HCT116 (cell line): ENCODE results near the gene MAP3K4. TPM values are rescaled to one million over a fixed set of nuclear protein-coding genes. Genes with fewer than 3 reads are reported as not detected.

Source experiments
- ATAC-seq: fragments of 200-7000 bp; cut with Tn5 transposase; 2 replicates; pipeline ENCODE4 v1.9.1; 2020; ENCODE audit warnings: mild to moderate bottlenecking, moderate library complexity
- BruUV-seq: library from RNA; stranded (reverse); fragments of 400-500 nt; replicated peaks from 2 replicates; lab custom pipeline; 2021; lab: Mats Ljungman, UMichigan
- CTCF ChIA-PET: fragments of 300-600 bp; sonication (Branson Sonifier 250); formaldehyde crosslinking; loops from one replicate; lab custom pipeline; 2021; ENCODE audit warnings: antibody characterized with exemption; lab: Charles Lee
- POLR2A ChIA-PET: fragments of 300-600, 350-600 bp; sonication (Branson Sonifier 250); formaldehyde crosslinking; loops from one replicate; lab custom pipeline; 2021; ENCODE audit warnings: antibody characterized with exemption; lab: Charles Lee
- RAD21 ChIA-PET, 2 experiments: fragments of 300-600 bp; sonication (Branson Sonifier 250); formaldehyde crosslinking; loops; one replicate each; lab custom pipeline; 2023; ENCODE audit warnings: low total read pairs in 2 of 2; ENCODE audit not compliant: uncharacterized antibody in 2 of 2, unreplicated experiment in 2 of 2, low non-redundant PET in 1 of 2; lab: Charles Lee
- DNase-seq: peaks from one replicate; pipeline ENCODE4 v3.0.0-alpha.2; 2010; ENCODE audit warnings: low read depth, low spot score
- H2AFZ ChIP-seq: fragments of 200-600 bp; shearing (Covaris generic), sonication (generic); 2 replicates; pipeline ENCODE4 v1.6.1; 2017; ENCODE audit warnings: low read depth, mixed run types, mixed read lengths, antibody characterized with exemption, low read length; ENCODE audit not compliant: poor library complexity, severe bottlenecking
- H3K27ac ChIP-seq: 2 replicates; pipeline ENCODE4 v1.5.1; 2012; ENCODE audit warnings: low read depth, low read length
- H3K27me3 ChIP-seq: fragments of 200-600 bp; sonication (generic); 2 replicates; pipeline ENCODE4 v1.6.1; 2016; ENCODE audit warnings: mixed run types, low read length, mixed read lengths; ENCODE audit not compliant: insufficient read depth
- H3K36me3 ChIP-seq, 2 experiments: fragments of 200-500 bp in 1 of 2; fragments of 200-600 bp in 1 of 2; sonication (Bioruptor generic) in 1 of 2; sonication (generic) in 1 of 2; 2 replicates each; pipeline versions ENCODE4 v1.5.1 to v1.6.1; 2014 to 2016; ENCODE audit warnings: low read length in 2 of 2, inconsistent platforms in 1 of 2, mixed read lengths in 1 of 2, mixed run types in 1 of 2; ENCODE audit not compliant: insufficient read depth in 2 of 2, control insufficient read depth in 1 of 2
- H3K4me1 ChIP-seq, 2 experiments: fragments of 200-600 bp in 1 of 2; sonication (generic) in 1 of 2; 2 replicates each; pipeline versions ENCODE4 v1.5.1 to v1.6.1; 2012 to 2017; ENCODE audit warnings: low read length in 2 of 2, inconsistent platforms in 1 of 2, mild to moderate bottlenecking in 1 of 2, mixed read lengths in 1 of 2, mixed run types in 1 of 2, moderate library complexity in 1 of 2; ENCODE audit not compliant: insufficient read depth in 2 of 2, control insufficient read depth in 1 of 2
- H3K4me2 ChIP-seq: fragments of 200-600 bp; sonication (generic); 2 replicates; pipeline ENCODE4 v1.6.1; 2017; ENCODE audit warnings: mixed run types, low read length, mixed read lengths
- H3K4me3 ChIP-seq, 2 experiments: fragments of 200-600 bp in 1 of 2; sonication (generic) in 1 of 2; replicated peaks in 1 of 2; 2 replicates each; pipeline ENCODE4 v1.5.1; 2011 to 2016; ENCODE audit warnings: low read length in 2 of 2, control low read depth in 1 of 2, low read depth in 1 of 2, mild to moderate bottlenecking in 1 of 2, mixed read lengths in 1 of 2, mixed run types in 1 of 2
- H3K79me2 ChIP-seq: fragments of 200-600 bp; sonication (generic); 2 replicates; pipeline ENCODE4 v1.6.1; 2017; ENCODE audit warnings: mild to moderate bottlenecking, mixed run types, low read length, moderate library complexity, mixed read lengths; ENCODE audit not compliant: insufficient read depth
- H3K9ac ChIP-seq: fragments of 200-600 bp; sonication (generic); 2 replicates; pipeline ENCODE4 v1.6.1; 2016; ENCODE audit warnings: low read length, mixed read lengths
- H3K9me2 ChIP-seq: fragments of 200-600 bp; sonication (generic), shearing (Covaris generic); 2 replicates; pipeline ENCODE4 v1.6.1; 2017; ENCODE audit warnings: mixed run types, mild to moderate bottlenecking, moderate library complexity; ENCODE audit not compliant: insufficient read depth
- H3K9me3 ChIP-seq, 2 experiments: fragments of 200-500 bp in 1 of 2; fragments of 200-600 bp in 1 of 2; sonication (Bioruptor generic) in 1 of 2; sonication (generic) in 1 of 2; 2 replicates each; pipeline ENCODE4 v1.6.1; 2014 to 2017; ENCODE audit warnings: low read length in 2 of 2, mixed read lengths in 2 of 2, inconsistent platforms in 1 of 2, low read depth in 1 of 2, mild to moderate bottlenecking in 1 of 2, mixed run types in 1 of 2, moderate library complexity in 1 of 2; ENCODE audit not compliant: control insufficient read depth in 1 of 2, insufficient read depth in 1 of 2
- H4K20me1 ChIP-seq: fragments of 200-600 bp; sonication (generic), shearing (Covaris generic); 2 replicates; pipeline ENCODE4 v1.6.1; 2017; ENCODE audit warnings: mixed run types, mild to moderate bottlenecking, moderate library complexity; ENCODE audit not compliant: insufficient read depth
- ATF3 ChIP-seq: IDR thresholded peaks from 2 replicates; pipeline ENCODE4 v1.6.1; 2012
- CBX3 ChIP-seq: IDR thresholded peaks from 2 replicates; pipeline ENCODE4 v1.6.1; 2012; ENCODE audit warnings: low read depth
- CEBPB ChIP-seq: IDR thresholded peaks from 2 replicates; pipeline ENCODE4 v1.6.1; 2012; ENCODE audit warnings: low read depth
- EGR1 ChIP-seq: IDR thresholded peaks from 2 replicates; pipeline ENCODE4 v1.6.1; 2012; ENCODE audit warnings: low read depth
- ELF1 ChIP-seq: IDR thresholded peaks from 2 replicates; pipeline ENCODE4 v1.6.1; 2012; ENCODE audit warnings: low read depth, borderline replicate concordance
- EZH2phosphoT487 ChIP-seq: fragments of 200-600 bp; IDR thresholded peaks from 2 replicates; pipeline ENCODE4 v1.6.1; 2018; ENCODE audit warnings: antibody characterized with exemption, borderline replicate concordance
- FOSL1 ChIP-seq: IDR thresholded peaks from 2 replicates; pipeline ENCODE4 v1.6.1; 2012; ENCODE audit warnings: low read depth
- JUND ChIP-seq: IDR thresholded peaks from 2 replicates; pipeline ENCODE4 v1.6.1; 2012
- POLR2AphosphoS5 ChIP-seq: IDR thresholded peaks from 2 replicates; pipeline ENCODE4 v1.6.1; 2011; ENCODE audit warnings: mild to moderate bottlenecking, low read depth, low read length, moderate library complexity
- RAD21 ChIP-seq: IDR thresholded peaks from 2 replicates; pipeline ENCODE4 v1.6.1; 2012; ENCODE audit warnings: low read depth, mild to moderate bottlenecking
- SP1 ChIP-seq: IDR thresholded peaks from 2 replicates; pipeline ENCODE4 v1.6.1; 2012; ENCODE audit warnings: low read depth
- SRF ChIP-seq: IDR thresholded peaks from 2 replicates; pipeline ENCODE4 v1.6.1; 2012; ENCODE audit warnings: low read depth
- YY1 ChIP-seq: IDR thresholded peaks from 2 replicates; pipeline ENCODE4 v1.6.1; 2011; ENCODE audit warnings: low read length, low read depth, moderate library complexity, mild to moderate bottlenecking; ENCODE audit not compliant: insufficient replicate concordance; ENCODE audit errors: extremely low read depth
- ZFX ChIP-seq: fragments of 450-650 bp; IDR thresholded peaks from 2 replicates; pipeline ENCODE4 v1.6.1; 2017
- intact Hi-C: fragments of 100-400 bp; cut with micrococcal nuclease; formaldehyde crosslinking; loops from 2 replicates; pipeline ENCODE4 v1.10.0; 2022
- total RNA-seq: library from RNA; stranded (reverse); gene quantifications from one replicate; pipeline ENCODE4 v1.2.1, GENCODE V29; 2021; ENCODE audit not compliant: unreplicated experiment
- TF ChIP-seq, protein P1 (sequence below): IDR thresholded peaks from 2 replicates; pipeline ENCODE4 v1.6.1; 2012
- TF ChIP-seq, protein P2 (sequence below): IDR thresholded peaks from 2 replicates; pipeline ENCODE4 v1.6.1; 2012; ENCODE audit warnings: low read depth
- TF ChIP-seq, protein P3 (sequence below): IDR thresholded peaks from 2 replicates; pipeline ENCODE4 v1.6.1; 2011; ENCODE audit warnings: mild to moderate bottlenecking, low read length, moderate library complexity; ENCODE audit not compliant: insufficient replicate concordance; ENCODE audit errors: extremely low read depth

The MAP3K4 gene
- total RNA-seq, 1 experiment from 2014 or later = 46.5 TPM

DNA sequence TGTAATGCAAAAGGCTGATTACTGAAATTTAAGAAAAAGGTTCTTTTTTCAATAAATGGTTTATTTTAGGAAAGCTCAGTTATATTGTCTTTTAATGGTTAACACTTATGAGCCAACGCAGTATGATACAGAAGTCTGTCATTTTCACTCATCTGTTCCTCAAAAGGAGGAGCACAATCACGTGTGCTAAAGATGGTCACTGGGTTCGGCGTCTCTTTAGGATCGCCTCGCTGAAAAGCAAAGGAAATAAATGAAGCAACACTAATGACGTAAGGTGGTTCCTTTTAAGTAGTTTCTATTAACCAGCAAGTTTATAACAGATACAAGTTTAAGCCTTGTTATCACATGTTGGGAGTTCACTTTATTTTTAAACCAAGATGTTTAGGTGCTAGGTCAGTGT, 125.7 kb downstream of the MAP3K4 start:
- no TSS peak for BruUV-seq
- H3K9me2 ChIP-seq = no peaks in the 10 kb centered on the region
- no peak overlapping the region for H2AFZ ChIP-seq
- no peak for ATAC-seq
- H3K36me3 ChIP-seq = peaks cover 10 to 14% of the 10 kb centered on the region in 2 experiments; a peak in 2 of 4 replicates
- CTCF ChIA-PET = no interaction called here
- H3K9ac ChIP-seq = no peak overlapping the region
- H4K20me1 ChIP-seq = no peaks in the 10 kb centered on the region
- no peak for DNase-seq
- TF ChIP-seq EZH2phosphoT487 = no peak
- TF ChIP-seq ZFX = no peak
- TF ChIP-seq, protein P1, sequence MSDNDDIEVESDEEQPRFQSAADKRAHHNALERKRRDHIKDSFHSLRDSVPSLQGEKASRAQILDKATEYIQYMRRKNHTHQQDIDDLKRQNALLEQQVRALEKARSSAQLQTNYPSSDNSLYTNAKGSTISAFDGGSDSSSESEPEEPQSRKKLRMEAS = no peak
- TF ChIP-seq, protein P2, sequence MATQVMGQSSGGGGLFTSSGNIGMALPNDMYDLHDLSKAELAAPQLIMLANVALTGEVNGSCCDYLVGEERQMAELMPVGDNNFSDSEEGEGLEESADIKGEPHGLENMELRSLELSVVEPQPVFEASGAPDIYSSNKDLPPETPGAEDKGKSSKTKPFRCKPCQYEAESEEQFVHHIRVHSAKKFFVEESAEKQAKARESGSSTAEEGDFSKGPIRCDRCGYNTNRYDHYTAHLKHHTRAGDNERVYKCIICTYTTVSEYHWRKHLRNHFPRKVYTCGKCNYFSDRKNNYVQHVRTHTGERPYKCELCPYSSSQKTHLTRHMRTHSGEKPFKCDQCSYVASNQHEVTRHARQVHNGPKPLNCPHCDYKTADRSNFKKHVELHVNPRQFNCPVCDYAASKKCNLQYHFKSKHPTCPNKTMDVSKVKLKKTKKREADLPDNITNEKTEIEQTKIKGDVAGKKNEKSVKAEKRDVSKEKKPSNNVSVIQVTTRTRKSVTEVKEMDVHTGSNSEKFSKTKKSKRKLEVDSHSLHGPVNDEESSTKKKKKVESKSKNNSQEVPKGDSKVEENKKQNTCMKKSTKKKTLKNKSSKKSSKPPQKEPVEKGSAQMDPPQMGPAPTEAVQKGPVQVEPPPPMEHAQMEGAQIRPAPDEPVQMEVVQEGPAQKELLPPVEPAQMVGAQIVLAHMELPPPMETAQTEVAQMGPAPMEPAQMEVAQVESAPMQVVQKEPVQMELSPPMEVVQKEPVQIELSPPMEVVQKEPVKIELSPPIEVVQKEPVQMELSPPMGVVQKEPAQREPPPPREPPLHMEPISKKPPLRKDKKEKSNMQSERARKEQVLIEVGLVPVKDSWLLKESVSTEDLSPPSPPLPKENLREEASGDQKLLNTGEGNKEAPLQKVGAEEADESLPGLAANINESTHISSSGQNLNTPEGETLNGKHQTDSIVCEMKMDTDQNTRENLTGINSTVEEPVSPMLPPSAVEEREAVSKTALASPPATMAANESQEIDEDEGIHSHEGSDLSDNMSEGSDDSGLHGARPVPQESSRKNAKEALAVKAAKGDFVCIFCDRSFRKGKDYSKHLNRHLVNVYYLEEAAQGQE = no peak
- no peak for TF ChIP-seq YY1
- TF ChIP-seq, protein P3, sequence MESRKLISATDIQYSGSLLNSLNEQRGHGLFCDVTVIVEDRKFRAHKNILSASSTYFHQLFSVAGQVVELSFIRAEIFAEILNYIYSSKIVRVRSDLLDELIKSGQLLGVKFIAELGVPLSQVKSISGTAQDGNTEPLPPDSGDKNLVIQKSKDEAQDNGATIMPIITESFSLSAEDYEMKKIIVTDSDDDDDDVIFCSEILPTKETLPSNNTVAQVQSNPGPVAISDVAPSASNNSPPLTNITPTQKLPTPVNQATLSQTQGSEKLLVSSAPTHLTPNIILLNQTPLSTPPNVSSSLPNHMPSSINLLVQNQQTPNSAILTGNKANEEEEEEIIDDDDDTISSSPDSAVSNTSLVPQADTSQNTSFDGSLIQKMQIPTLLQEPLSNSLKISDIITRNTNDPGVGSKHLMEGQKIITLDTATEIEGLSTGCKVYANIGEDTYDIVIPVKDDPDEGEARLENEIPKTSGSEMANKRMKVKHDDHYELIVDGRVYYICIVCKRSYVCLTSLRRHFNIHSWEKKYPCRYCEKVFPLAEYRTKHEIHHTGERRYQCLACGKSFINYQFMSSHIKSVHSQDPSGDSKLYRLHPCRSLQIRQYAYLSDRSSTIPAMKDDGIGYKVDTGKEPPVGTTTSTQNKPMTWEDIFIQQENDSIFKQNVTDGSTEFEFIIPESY = no peak
- no peak for TF ChIP-seq JUND
- TF ChIP-seq FOSL1 = no peak
- no peak for TF ChIP-seq SP1
- TF ChIP-seq SRF = no peak
- no peak for TF ChIP-seq CEBPB
- TF ChIP-seq POLR2AphosphoS5 = no peak
- TF ChIP-seq ATF3 = no peak
- TF ChIP-seq RAD21 = no peak
- TF ChIP-seq EGR1 = no peak
- TF ChIP-seq ELF1 = no peak
- TF ChIP-seq CBX3 = no peak
- TF ChIP-seq, all 23 proteins: peak for 0
- H3K9me3 ChIP-seq = no peaks in the 10 kb centered on the region
- H3K79me2 ChIP-seq = no peaks in the 10 kb centered on the region
- H3K4me1 ChIP-seq = no peaks in the 10 kb centered on the region
- intact Hi-C loops = no loop called here
- RAD21 ChIA-PET = no interaction called here
- H3K27ac ChIP-seq = no peak overlapping the region
- H3K4me3 ChIP-seq = no peak overlapping the region
- no peak overlapping the region for H3K4me2 ChIP-seq
- no peaks in the 10 kb centered on the region for H3K27me3 ChIP-seq
- POLR2A ChIA-PET = no interaction called here
